ENCODE measurements around the gene CCDC187. TPM values are rescaled to one million over a fixed set of nuclear protein-coding genes. Genes with fewer than 3 reads are reported as not detected.

Gene CCDC187
- polyA plus RNA-seq, 3 donors: not detected

DNA sequence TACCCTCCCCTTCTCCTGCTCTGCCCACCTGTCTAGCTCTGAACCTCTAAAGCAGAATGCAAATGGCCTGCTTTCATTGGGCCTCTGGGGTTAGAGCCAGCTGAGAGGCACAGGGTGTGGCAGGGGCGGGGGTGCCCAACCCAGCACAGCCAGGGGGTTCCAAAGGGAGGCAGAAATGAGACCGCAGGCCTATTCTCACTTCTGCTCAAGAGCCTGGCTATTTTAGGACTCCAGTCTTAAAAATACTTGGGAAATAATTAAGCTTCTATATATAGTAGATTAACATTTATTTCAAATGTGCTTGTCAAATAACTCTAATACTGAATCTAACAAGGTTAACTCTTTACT, 63.9 kb downstream of the CCDC187 start:
- Histone ChIP-seq H3K79me2 (ENCODE audit: insufficient read depth, low read length) (peaks cover 31% of the 10 kb centered on the region), H3K9ac (ENCODE audit: insufficient read depth, low read length, poor library complexity, severe bottlenecking) (no peak overlapping the region), H3K4me2 (replicated peaks; ENCODE audit: extremely low read depth, low read length, poor library complexity, severe bottlenecking) (no peak overlapping the region), H2AFZ (ENCODE audit: insufficient read depth, low read depth, low read length, poor library complexity, severe bottlenecking) (no peak overlapping the region), H4K20me1 (ENCODE audit: insufficient read depth, low read length) (peaks cover 24% of the 10 kb centered on the region), H3K4me3 (replicated peaks in 1 of 3; ENCODE audit: low read depth in 2 of 3, low read length in 3 of 3) (no peak overlapping the region), H3K9me3 (replicated peaks in 1 of 2; ENCODE audit: control insufficient read depth in 1 of 2, insufficient read depth in 1 of 2, low read length in 2 of 2) (no peaks in the 10 kb centered on the region), H3K36me3 (replicated peaks in 1 of 2; ENCODE audit: control insufficient read depth in 1 of 2, insufficient read depth in 2 of 2, low read length in 2 of 2) (peaks cover 0 to 14% of the 10 kb centered on the region in 2 donors), H3K27me3 (ENCODE audit: control insufficient read depth in 2 of 2, insufficient read depth in 2 of 2, low read length in 2 of 2) (no peaks in the 10 kb centered on the region), H3K4me1 (ENCODE audit: control insufficient read depth in 1 of 2, insufficient read depth in 2 of 2, low read length in 2 of 2) (peaks cover 39 to 45% of the 10 kb centered on the region in 2 donors), H3K27ac (ENCODE audit: low read depth in 1 of 2, low read length in 2 of 2) (no peak overlapping the region)
- no peak for DNase-seq
- Mint-ChIP-seq H3K27me3 (ENCODE audit: low read depth in 3 of 3) (peaks cover 2 to 5% (median 3%) of the 10 kb centered on the region in 3 donors), H3K4me3 (no peak overlapping the region), H3K9me3 (no peaks in the 10 kb centered on the region), H3K36me3 (peaks cover 14 to 20% of the 10 kb centered on the region in 2 donors), H3K4me1 (peaks cover 60% of the 10 kb centered on the region), H3K27ac (no peak overlapping the region)
- intact Hi-C loops (cut with micrococcal nuclease): loop anchor here in 1 of 2 donors (10.0 kb wide), 1 partner anchor 335 kb away; the partner anchor contains the start of gene CAMSAP1
- TF ChIP-seq, protein P1, sequence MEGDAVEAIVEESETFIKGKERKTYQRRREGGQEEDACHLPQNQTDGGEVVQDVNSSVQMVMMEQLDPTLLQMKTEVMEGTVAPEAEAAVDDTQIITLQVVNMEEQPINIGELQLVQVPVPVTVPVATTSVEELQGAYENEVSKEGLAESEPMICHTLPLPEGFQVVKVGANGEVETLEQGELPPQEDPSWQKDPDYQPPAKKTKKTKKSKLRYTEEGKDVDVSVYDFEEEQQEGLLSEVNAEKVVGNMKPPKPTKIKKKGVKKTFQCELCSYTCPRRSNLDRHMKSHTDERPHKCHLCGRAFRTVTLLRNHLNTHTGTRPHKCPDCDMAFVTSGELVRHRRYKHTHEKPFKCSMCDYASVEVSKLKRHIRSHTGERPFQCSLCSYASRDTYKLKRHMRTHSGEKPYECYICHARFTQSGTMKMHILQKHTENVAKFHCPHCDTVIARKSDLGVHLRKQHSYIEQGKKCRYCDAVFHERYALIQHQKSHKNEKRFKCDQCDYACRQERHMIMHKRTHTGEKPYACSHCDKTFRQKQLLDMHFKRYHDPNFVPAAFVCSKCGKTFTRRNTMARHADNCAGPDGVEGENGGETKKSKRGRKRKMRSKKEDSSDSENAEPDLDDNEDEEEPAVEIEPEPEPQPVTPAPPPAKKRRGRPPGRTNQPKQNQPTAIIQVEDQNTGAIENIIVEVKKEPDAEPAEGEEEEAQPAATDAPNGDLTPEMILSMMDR (IDR thresholded peaks at IDR 0.05): no peak
- WGBS (ENCODE audit: insufficient coverage): 0% methylated on average over 1 of the region's 2 CpGs

DNA sequence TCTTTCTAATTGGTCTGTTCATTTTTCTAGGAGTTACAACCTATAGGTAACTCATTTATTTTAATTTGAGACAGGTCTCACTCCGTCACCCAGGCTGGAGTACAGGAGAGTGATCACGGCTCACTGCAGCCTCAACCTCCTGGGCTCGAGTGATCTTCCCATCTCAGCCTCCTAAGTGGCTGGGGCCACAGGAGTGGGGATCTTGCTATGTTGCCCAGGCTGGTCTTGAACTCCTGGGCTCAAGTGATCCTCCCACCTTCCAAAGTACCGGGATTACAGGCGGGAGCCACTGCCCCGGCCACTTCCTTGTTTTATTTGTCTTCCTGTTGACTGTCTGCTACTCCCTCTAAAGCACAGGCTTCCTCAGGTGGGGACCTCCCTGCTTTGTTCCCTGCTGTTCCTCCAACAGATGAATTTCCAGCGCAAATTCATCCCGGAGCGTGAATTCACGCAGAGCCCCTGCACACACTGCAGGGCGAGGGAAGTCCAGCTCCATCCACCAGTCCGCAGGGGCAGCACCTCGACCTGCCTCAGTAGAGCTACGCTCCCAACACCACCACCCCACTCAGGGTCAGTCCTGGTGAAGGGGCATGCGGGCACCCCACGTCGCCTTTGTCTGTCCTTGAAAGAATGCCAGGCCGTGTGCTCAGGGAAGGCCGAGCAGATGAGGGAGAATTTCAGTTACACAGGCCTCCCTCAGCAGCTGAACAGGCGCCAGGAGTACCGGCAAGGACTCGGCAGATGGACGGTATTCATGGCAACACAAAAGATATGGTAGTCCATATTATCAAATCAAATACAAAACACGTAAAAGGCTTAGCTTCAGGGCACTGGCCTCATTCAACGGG, 64.5 kb downstream of the CCDC187 start:
- Mint-ChIP-seq H3K36me3 (peaks cover 20 to 23% of the 10 kb centered on the region in 2 donors), H3K9me3 (no peaks in the 10 kb centered on the region), H3K4me1 (peaks cover 54% of the 10 kb centered on the region), H3K27me3 (ENCODE audit: low read depth in 3 of 3) (peaks cover 2 to 5% (median 2%) of the 10 kb centered on the region in 3 donors), H3K27ac (no peak overlapping the region), H3K4me3 (no peak overlapping the region)
- 69% methylated on average over 23 of the region's 25 CpGs for WGBS (ENCODE audit: insufficient coverage)
- Histone ChIP-seq H3K9ac (ENCODE audit: insufficient read depth, low read length, poor library complexity, severe bottlenecking) (no peak overlapping the region), H3K4me1 (ENCODE audit: control insufficient read depth in 1 of 2, insufficient read depth in 2 of 2, low read length in 2 of 2) (peaks cover 33 to 39% of the 10 kb centered on the region in 2 donors), H3K79me2 (ENCODE audit: insufficient read depth, low read length) (peaks cover 27% of the 10 kb centered on the region), H2AFZ (ENCODE audit: insufficient read depth, low read depth, low read length, poor library complexity, severe bottlenecking) (no peak overlapping the region), H3K4me2 (replicated peaks; ENCODE audit: extremely low read depth, low read length, poor library complexity, severe bottlenecking) (no peak overlapping the region), H4K20me1 (ENCODE audit: insufficient read depth, low read length) (peaks cover 22% of the 10 kb centered on the region), H3K27ac (ENCODE audit: low read depth in 1 of 2, low read length in 2 of 2) (no peak overlapping the region), H3K36me3 (replicated peaks in 1 of 2; ENCODE audit: control insufficient read depth in 1 of 2, insufficient read depth in 2 of 2, low read length in 2 of 2) (peaks cover 0 to 14% of the 10 kb centered on the region in 2 donors), H3K9me3 (replicated peaks in 1 of 2; ENCODE audit: control insufficient read depth in 1 of 2, insufficient read depth in 1 of 2, low read length in 2 of 2) (no peaks in the 10 kb centered on the region), H3K27me3 (ENCODE audit: control insufficient read depth in 2 of 2, insufficient read depth in 2 of 2, low read length in 2 of 2) (no peaks in the 10 kb centered on the region), H3K4me3 (replicated peaks in 1 of 3; ENCODE audit: low read depth in 2 of 3, low read length in 3 of 3) (no peak overlapping the region)
- intact Hi-C loops (cut with micrococcal nuclease): no loop called here
- no peak for DNase-seq
- TF ChIP-seq, protein P1 (IDR thresholded peaks at IDR 0.05): no peak
